ENCODE data around the gene AP4B1. TPM values are rescaled to one million over a fixed set of nuclear protein-coding genes. Genes with fewer than 3 reads are reported as not detected.

AP4B1 gene
- total and polyA plus RNA-seq, 9 of the 15 experiments (the other 6 are each of a cell fraction or from before 2014, with no cell fraction given), result 15.8 to 36.5 (median 24.6) TPM

DNA sequence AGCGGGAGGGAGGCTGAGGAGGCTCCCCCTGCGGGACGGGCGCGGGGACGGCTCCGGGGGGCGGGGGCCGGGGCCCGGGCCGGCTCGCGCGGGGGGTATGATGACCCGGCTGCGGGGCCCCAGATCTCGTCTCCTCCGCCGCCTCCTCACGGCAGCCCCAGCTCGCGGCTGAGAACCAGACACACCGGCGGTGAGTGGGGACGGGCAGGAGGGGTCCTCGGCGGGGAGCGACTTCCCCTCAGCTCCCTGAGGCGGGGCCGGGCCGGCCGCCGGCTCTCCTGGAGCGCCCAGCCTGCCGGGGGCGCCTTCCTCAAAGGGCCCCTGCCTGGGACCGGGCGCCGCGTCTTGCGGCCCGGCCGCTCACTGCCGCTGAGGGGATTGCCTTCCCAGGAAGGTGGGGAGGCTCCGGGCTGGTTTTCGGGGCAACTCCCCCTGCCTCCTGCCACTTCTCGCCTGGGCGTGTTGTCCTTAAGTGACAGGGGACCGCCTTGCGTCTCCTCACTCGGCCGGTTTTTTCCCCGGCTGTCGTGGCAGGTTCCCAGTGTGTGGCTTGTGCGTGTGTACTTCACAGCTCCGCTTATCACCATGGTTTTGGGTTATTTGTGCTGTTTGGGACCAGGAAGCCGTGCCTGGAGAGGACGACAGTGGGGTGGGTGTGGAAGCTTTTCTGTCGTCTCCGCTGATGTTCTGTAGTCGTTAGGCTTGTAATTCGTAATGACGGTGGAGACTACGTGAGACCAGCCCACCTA is 25.3 kb upstream of the AP4B1 start (continued):
- TF ChIP-seq L3MBTL2 (IDR thresholded peaks at IDR 0.05), result peak; percentile 23; the same call in 1 of the 2 replicates
- TF ChIP-seq ZNF133 (CRISPR knock-in tag; IDR thresholded peaks at IDR 0.05), result peak; percentile 61; the same call in 1 of the 2 replicates
- peak; percentile 8; the same call in 1 of the 2 replicates for TF ChIP-seq EP400 (IDR thresholded peaks at IDR 0.05)
- TF ChIP-seq SOX6 (IDR thresholded peaks at IDR 0.05), result no peak
- peak in 1 of 2 experiments; percentile 6; a peak in 1 of 4 replicates for TF ChIP-seq NONO (IDR thresholded peaks at IDR 0.05; ENCODE audit: low read depth in 2 of 2, low read length in 1 of 2)
- TF ChIP-seq ZNF76 (CRISPR knock-in tag; IDR thresholded peaks at IDR 0.05; ENCODE audit: borderline replicate concordance), result 0 out of 2 replicates have a peak, but pooled peaks have one; percentile 63
- TF ChIP-seq, protein P1, sequence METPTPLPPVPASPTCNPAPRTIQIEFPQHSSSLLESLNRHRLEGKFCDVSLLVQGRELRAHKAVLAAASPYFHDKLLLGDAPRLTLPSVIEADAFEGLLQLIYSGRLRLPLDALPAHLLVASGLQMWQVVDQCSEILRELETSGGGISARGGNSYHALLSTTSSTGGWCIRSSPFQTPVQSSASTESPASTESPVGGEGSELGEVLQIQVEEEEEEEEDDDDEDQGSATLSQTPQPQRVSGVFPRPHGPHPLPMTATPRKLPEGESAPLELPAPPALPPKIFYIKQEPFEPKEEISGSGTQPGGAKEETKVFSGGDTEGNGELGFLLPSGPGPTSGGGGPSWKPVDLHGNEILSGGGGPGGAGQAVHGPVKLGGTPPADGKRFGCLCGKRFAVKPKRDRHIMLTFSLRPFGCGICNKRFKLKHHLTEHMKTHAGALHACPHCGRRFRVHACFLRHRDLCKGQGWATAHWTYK (CRISPR knock-in tag; IDR thresholded peaks at IDR 0.05), result peak; percentile 90
- TF ChIP-seq ZNF583 (CRISPR knock-in tag; IDR thresholded peaks at IDR 0.05), result peak; percentile 61; the same call in 1 of the 2 replicates
- TF ChIP-seq, protein P2, sequence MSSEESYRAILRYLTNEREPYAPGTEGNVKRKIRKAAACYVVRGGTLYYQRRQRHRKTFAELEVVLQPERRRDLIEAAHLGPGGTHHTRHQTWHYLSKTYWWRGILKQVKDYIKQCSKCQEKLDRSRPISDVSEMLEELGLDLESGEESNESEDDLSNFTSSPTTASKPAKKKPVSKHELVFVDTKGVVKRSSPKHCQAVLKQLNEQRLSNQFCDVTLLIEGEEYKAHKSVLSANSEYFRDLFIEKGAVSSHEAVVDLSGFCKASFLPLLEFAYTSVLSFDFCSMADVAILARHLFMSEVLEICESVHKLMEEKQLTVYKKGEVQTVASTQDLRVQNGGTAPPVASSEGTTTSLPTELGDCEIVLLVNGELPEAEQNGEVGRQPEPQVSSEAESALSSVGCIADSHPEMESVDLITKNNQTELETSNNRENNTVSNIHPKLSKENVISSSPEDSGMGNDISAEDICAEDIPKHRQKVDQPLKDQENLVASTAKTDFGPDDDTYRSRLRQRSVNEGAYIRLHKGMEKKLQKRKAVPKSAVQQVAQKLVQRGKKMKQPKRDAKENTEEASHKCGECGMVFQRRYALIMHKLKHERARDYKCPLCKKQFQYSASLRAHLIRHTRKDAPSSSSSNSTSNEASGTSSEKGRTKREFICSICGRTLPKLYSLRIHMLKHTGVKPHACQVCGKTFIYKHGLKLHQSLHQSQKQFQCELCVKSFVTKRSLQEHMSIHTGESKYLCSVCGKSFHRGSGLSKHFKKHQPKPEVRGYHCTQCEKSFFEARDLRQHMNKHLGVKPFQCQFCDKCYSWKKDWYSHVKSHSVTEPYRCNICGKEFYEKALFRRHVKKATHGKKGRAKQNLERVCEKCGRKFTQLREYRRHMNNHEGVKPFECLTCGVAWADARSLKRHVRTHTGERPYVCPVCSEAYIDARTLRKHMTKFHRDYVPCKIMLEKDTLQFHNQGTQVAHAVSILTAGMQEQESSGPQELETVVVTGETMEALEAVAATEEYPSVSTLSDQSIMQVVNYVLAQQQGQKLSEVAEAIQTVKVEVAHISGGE (CRISPR knock-in tag; IDR thresholded peaks at IDR 0.05), result peak; percentile 8 to 83 (median 25); a peak in 3 of 6 replicates
- no peak for TF ChIP-seq NEUROD1 (IDR thresholded peaks at IDR 0.05; ENCODE audit: borderline replicate concordance, low read depth, low read length, partially characterized antibody)
- TF ChIP-seq KDM2B (CRISPR knock-in tag; IDR thresholded peaks at IDR 0.05), result no peak
- TF ChIP-seq, protein P3, sequence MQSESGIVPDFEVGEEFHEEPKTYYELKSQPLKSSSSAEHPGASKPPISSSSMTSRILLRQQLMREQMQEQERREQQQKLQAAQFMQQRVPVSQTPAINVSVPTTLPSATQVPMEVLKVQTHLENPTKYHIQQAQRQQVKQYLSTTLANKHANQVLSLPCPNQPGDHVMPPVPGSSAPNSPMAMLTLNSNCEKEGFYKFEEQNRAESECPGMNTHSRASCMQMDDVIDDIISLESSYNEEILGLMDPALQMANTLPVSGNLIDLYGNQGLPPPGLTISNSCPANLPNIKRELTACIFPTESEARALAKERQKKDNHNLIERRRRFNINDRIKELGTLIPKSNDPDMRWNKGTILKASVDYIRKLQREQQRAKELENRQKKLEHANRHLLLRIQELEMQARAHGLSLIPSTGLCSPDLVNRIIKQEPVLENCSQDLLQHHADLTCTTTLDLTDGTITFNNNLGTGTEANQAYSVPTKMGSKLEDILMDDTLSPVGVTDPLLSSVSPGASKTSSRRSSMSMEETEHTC (IDR thresholded peaks at IDR 0.05), result 0 out of 2 replicates have a peak, but pooled peaks have one; percentile 20
- TF ChIP-seq DNMT1 (IDR thresholded peaks at IDR 0.05), result no peak
- TF ChIP-seq CREB1 (IDR thresholded peaks at IDR 0.05), result no peak
- peak; percentile 49; the same call in 1 of the 2 replicates for TF ChIP-seq CREB1 (CRISPR knock-in tag; IDR thresholded peaks at IDR 0.05)
- TF ChIP-seq, protein P4, sequence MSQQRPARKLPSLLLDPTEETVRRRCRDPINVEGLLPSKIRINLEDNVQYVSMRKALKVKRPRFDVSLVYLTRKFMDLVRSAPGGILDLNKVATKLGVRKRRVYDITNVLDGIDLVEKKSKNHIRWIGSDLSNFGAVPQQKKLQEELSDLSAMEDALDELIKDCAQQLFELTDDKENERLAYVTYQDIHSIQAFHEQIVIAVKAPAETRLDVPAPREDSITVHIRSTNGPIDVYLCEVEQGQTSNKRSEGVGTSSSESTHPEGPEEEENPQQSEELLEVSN (IDR thresholded peaks at IDR 0.05; ENCODE audit: borderline replicate concordance in 1 of 2, extremely low read depth in 1 of 2, insufficient read depth in 1 of 2, insufficient read length in 1 of 2, low read depth in 1 of 2, low read length in 1 of 2, poor library complexity in 1 of 2, severe bottlenecking in 1 of 2), result peak in 1 of 2 experiments; percentile 34
- TF ChIP-seq, protein P5, sequence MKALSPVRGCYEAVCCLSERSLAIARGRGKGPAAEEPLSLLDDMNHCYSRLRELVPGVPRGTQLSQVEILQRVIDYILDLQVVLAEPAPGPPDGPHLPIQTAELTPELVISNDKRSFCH (CRISPR knock-in tag; IDR thresholded peaks at IDR 0.05), result no peak
- TF ChIP-seq, protein P5 (tag; IDR thresholded peaks at IDR 0.05), result 0 out of 2 replicates have a peak, but pooled peaks have one; percentile 33
- 0 out of 2 replicates have a peak, but pooled peaks have one; percentile 25 for TF ChIP-seq XRCC5 (IDR thresholded peaks at IDR 0.05; ENCODE audit: low read depth, low read length)

Measured in K562 (cell line).